C4-2B (cell line): ENCODE results near the gene MIPEP.

Source experiments
- CTCF ChIP-seq: fragments of 450-650 bp; conservative IDR thresholded peaks from 2 replicates; pipeline ENCODE4 v1.5.1; 2017; ENCODE audit warnings: mild to moderate bottlenecking
- ZFX ChIP-seq: fragments of 450-650 bp; IDR thresholded peaks from 2 replicates; pipeline ENCODE4 v1.6.1; 2017

- TF ChIP-seq CTCF = no peak
- TF ChIP-seq ZFX = no peak
Observed at GRCh38 chr13:23684647-23685046, 204.6 kb downstream of the MIPEP start.
